ENCODE results near the gene ADGRG4.

Gene ADGRG4

DNA sequence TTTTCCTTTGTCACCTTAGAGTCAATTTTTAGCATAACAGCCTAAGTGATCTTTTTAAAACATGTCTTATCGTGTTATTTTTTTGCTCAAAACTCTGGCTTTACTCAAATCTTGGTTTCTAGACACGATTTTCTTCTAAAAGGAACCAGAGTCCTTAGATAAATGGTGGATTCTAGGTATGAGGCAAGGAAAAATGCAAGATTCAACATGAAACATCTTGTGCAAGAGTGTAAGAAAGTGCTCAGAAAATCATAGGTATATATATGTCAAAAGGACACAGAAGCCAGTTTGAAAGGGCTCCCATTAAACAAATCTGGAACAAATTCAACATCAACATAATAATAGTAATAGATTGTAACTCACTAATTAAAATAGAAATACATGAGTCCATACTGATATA lies 8.1 kb upstream of the ADGRG4 start:
- in situ Hi-C loops (cut with MboI; ENCODE audit: low sequenced_read_pairs): no loop called here

GRCh38 chrX:136295380-136295779 lies 5.4 kb upstream of the ADGRG4 start:
- in situ Hi-C loops (cut with MboI; ENCODE audit: low sequenced_read_pairs): no loop called here

DNA sequence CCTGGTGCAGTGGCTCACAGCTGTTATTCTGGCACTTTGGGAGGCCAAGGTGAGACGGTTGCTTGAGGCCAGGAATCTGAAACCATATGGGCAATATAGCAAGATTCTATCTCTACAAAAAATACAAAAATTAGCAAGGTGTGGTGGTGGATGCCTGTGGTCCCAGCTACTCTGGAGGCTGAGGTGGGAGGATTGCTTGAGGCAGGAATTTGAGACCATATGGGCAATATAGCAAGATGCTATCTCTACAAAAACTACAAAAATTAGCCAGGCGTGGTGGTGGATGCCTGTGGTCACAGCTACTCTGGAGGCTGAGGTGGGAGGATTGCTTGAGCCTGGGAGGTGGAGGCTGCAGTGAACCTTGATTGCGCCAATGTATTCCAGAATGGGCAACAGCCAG lies 2.3 kb downstream of the ADGRG4 start:
- in situ Hi-C loops (cut with MboI; ENCODE audit: low sequenced_read_pairs): no loop called here

- in situ Hi-C loops (cut with MboI; ENCODE audit: low sequenced_read_pairs): no loop called here
Observed at GRCh38 chrX:136304493-136304892, 3.7 kb downstream of the ADGRG4 start.

- in situ Hi-C loops (cut with MboI; ENCODE audit: low sequenced_read_pairs): no loop called here
Observed at GRCh38 chrX:136306182-136306581, 5.4 kb downstream of the ADGRG4 start.

- in situ Hi-C loops (cut with MboI; ENCODE audit: low sequenced_read_pairs): no loop called here
Observed at GRCh38 chrX:136307471-136307870, 6.7 kb downstream of the ADGRG4 start.

DNA sequence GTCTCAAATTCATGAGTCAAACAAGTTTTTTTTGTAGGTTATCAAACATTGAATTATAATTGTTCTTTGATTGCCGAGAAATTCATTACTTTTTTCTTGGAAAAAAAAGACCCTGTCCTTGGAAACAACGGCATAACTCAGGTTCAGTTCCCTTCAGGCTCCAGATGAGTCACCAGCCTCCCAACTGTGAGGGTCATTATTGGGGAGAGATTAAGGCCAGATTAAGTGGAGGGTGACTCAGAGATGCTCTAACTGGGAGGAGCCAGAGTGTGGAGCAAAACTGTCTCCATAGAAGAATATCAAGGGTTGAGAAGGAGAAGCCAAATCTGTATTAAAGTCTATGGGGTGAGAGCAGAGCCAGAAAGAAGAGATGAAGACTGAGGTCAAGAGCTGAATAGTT lies 9.6 kb downstream of the ADGRG4 start:
- in situ Hi-C loops (cut with MboI; ENCODE audit: low sequenced_read_pairs): no loop called here

DNA sequence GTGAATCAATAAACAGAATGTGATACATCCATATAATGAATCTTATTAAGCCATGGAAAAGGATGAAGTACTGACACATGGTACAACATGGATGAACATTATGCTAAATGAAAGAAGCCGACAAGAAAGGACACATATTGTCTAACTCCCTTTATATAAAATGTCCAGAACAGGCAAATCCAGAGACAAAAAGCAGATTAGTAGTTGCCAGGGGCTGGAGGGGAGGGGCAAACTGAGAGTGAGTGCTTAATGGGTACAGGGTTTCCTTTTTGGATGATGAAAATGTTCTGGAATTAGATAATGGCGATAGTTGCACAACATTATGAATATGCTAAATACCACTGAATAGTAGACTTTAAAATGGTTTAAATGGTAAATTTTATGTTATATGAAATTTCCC lies 17.4 kb downstream of the ADGRG4 start:
- in situ Hi-C loops (cut with MboI; ENCODE audit: low sequenced_read_pairs): no loop called here

DNA sequence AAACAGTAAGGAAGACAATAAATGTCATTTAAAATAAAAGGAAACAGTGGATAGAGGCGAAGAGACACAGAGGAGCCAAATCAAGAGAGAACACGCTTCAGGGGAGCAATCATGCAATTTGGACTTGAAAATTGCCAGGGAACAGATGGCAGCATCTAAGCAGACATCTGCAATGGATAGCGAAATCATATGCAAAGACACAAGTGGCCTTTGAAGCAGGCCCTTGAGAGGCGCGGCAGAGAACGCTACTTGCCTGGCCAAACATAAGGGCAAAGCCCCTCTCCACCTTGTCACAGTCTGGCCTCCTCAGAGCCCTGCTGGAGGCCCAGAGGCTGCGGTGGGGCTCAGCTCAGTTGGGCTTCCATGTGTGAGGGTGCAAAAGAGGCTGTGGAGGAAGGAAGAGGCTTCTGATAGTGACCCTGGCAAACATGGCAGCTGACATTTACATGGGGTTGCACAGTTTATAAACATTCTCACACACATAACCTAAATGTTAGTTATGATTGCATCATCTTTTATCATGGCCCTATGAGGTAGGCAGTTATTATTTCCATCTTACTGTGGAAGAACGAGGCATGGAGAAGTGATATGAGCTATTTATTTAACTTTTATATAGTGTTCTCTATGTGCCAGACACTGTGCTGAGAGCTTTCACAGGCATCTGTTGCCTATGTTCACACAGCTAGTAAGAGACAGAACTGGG lies 18.3 kb downstream of the ADGRG4 start:
- in situ Hi-C loops (cut with MboI; ENCODE audit: low sequenced_read_pairs): no loop called here

DNA sequence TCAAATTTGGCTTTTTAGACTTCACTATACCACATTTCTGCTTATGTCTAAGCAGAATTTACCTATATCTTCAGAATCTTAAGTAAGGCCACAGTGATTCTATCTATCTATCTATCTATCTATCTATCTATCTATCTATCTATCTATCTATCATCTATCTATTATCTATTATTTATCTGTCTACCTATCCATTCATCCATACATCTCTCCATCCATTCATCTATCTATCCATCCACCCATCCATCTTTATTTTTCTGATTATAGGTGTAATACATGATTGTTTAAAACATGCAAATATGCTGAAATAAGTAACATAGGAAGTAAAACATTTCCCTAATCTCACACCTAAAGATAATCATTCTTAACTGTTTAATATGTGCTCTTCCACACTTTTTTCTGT lies 18.8 kb downstream of the ADGRG4 start:
- in situ Hi-C loops (cut with MboI; ENCODE audit: low sequenced_read_pairs): no loop called here

- in situ Hi-C loops (cut with MboI; ENCODE audit: low sequenced_read_pairs): no loop called here
Observed at GRCh38 chrX:136321532-136321931, 20.8 kb downstream of the ADGRG4 start.

- in situ Hi-C loops (cut with MboI; ENCODE audit: low sequenced_read_pairs): no loop called here
Observed at GRCh38 chrX:136322064-136322463, 21.3 kb downstream of the ADGRG4 start.

- in situ Hi-C loops (cut with MboI; ENCODE audit: low sequenced_read_pairs): no loop called here
Observed at GRCh38 chrX:136325377-136325776, 24.6 kb downstream of the ADGRG4 start.

- in situ Hi-C loops (cut with MboI; ENCODE audit: low sequenced_read_pairs): no loop called here
Observed at GRCh38 chrX:136328933-136329332, 28.2 kb downstream of the ADGRG4 start.

- in situ Hi-C loops (cut with MboI; ENCODE audit: low sequenced_read_pairs): no loop called here
Observed at GRCh38 chrX:136336623-136337022, 35.9 kb downstream of the ADGRG4 start.

GRCh38 chrX:136339702-136340101 lies 38.9 kb downstream of the ADGRG4 start:
- in situ Hi-C loops (cut with MboI; ENCODE audit: low sequenced_read_pairs): no loop called here

DNA sequence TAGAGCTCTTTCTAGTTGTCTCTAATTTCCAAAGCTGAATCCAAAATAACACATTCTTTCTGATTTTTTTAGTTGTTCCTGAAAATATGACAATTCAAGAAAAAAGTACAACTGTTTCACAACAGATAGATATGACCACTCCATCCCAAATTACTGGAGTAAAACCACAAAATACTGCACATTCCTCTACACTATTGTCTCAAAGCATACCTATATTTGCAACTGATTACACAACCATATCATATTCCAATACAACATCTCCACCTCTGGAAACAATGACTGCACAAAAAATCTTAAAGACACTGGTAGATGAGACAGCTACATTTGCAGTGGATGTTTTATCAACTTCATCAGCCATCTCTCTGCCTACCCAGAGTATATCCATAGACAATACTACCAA lies 43.6 kb downstream of the ADGRG4 start:
- in situ Hi-C loops (cut with MboI; ENCODE audit: low sequenced_read_pairs): no loop called here

GRCh38 chrX:136346506-136346905 lies 45.7 kb downstream of the ADGRG4 start:
- in situ Hi-C loops (cut with MboI; ENCODE audit: low sequenced_read_pairs): no loop called here

- in situ Hi-C loops (cut with MboI; ENCODE audit: low sequenced_read_pairs): no loop called here
Observed at GRCh38 chrX:136347706-136348105, 46.9 kb downstream of the ADGRG4 start.

DNA sequence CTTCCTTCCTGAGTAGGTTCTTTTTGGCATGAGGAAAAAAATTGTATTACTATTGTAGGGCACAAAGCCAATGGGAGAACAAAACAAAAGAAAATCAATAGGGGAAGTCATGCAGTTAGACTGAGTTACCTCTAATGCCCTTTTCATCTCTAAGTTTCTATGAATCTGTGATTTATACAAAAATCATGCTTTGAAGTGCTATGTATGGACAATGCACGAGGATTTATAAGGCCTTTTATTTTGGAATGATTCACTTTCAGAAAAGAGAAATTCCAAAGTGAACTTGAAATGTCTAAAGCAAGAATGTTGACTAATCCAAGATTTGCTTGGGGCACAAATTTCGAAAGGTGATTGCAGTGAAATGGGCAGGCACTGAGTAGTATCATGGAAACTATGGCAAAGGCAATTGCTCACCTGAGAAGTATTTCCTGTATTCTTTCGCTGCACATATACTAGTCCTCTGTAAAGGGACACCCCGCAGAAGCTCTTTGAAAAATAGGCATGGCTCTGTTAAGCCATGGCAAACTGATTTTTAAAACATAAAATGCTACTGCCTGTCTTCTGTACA lies 52.8 kb downstream of the ADGRG4 start:
- in situ Hi-C loops (cut with MboI; ENCODE audit: low sequenced_read_pairs): no loop called here

DNA sequence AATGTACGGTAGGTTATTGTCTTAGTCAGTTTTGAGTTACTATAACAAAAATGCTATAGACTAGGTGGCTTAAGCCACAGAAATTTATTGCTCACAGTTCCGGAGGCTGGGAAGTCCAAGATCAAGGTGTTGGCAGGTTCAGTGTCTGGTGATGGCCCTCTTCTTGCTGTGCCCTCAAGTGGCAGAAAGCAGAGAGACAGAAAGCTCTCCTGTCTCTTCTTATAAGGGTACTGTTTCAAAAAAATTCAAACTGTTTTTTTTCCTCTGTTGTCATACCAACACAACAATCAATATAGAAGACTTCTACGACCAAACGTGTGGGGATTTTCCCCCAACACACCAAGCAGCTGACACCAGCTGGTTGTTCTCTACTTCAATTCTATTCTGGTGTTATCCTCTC lies 53.4 kb downstream of the ADGRG4 start:
- in situ Hi-C loops (cut with MboI; ENCODE audit: low sequenced_read_pairs): no loop called here

DNA sequence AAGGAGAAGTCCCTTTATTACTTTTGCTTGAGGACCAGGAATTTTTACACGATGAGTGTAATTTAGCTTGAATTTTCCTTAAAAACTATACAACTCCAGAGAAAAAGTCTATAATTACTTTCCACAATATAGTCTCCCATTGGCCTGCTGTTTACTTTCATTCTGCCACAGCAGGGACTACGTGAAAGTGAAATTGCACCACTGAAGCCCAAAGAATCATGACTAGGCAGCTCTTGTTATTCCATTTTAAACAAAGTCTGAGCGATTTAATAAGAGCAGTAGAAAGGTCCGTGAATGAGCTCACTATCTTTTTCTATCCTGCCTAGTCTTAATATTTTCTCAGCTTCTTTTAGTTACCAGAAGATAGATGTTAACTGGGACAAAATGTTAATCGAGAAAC lies 68.6 kb downstream of the ADGRG4 start:
- in situ Hi-C loops (cut with MboI; ENCODE audit: low sequenced_read_pairs): no loop called here

DNA sequence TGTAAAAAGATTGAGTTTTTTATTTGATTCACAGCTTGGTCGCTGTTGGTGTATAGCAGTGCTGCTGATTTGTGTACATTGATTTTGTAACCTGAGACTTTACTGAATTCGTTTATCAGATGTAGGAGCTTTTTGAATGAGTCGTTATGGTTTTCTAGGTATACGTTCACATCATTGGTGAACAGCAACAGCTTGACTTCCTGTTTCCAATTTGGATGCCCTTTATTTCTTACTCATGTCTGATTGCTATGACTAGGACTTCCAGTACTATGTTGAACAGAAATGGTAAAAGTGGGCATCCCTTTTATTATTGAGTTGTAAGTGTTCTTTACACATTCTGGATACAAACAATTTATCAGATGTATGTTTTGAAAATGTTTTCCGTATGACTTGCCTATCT lies 76.0 kb downstream of the ADGRG4 start:
- in situ Hi-C loops (cut with MboI; ENCODE audit: low sequenced_read_pairs): no loop called here
